ENCODE data around the gene CREM. TPM values are rescaled to one million over a fixed set of nuclear protein-coding genes. Genes with fewer than 3 reads are reported as not detected.

The CREM gene
- total RNA-seq, 1 donor from 2014 or later = 42.8 TPM

- Mint-ChIP-seq H3K36me3 (ENCODE audit: low read depth, unreplicated experiment) (peaks cover 5% of the 10 kb centered on the region), H3K9me3 (ENCODE audit: unreplicated experiment) (peaks cover 6% of the 10 kb centered on the region), H3K27ac (ENCODE audit: unreplicated experiment) (no peak overlapping the region), H3K27me3 (ENCODE audit: unreplicated experiment) (peaks cover 3% of the 10 kb centered on the region), H3K4me3 (ENCODE audit: unreplicated experiment) (no peak overlapping the region), H3K4me1 (ENCODE audit: unreplicated experiment) (peaks cover 3% of the 10 kb centered on the region)
- no peak for DNase-seq (ENCODE audit: low spot score)
- TF ChIP-seq CTCF (IDR thresholded peaks at IDR 0.05; ENCODE audit: unreplicated experiment) = no peak
These were observed 135.8 kb downstream of the CREM start for GRCh38 chr10:35262436-35262835.

Small RNAs within 50 kb of the gene (microRNA-seq; reads per million reads assigned to microRNA genes)
- gene MIR3611 (ENCODE audit: unreplicated experiment) = 2.2 reads per million, percentile 31 among the genes with 10 or more reads in this experiment

Other genes starting within 250 kb of the CREM start
- 43.4 TPM for gene CUL2, start 36.5 kb upstream of the CREM start, total RNA-seq (ENCODE audit: unreplicated experiment)
- gene CCNY, start 209.7 kb downstream of the CREM start, total RNA-seq (ENCODE audit: unreplicated experiment) = 169 TPM

Measured in endothelial cell (in vitro differentiated cells).